MM.1S (cell line): ENCODE results near the gene ARHGEF11.
A peak's percentile ranks its signal among the peaks of the same experiment; 100 is the strongest.

Experiments used
- DNase-seq: peaks from one replicate; pipeline ENCODE4 v3.0.0-alpha.2; 2015
- H2AFZ ChIP-seq: fragments of 300-600 bp; sonication (generic); 2 replicates; pipeline ENCODE4 v1.6.0; 2016; ENCODE audit warnings: antibody characterized with exemption, low read length
- H3F3A ChIP-seq: fragments of 300-600 bp; sonication (generic); 2 replicates; pipeline ENCODE4 v1.6.1; 2016; ENCODE audit warnings: mild to moderate bottlenecking, antibody characterized with exemption, low read length, moderate library complexity, mixed read lengths; ENCODE audit not compliant: insufficient read depth
- H3K27ac ChIP-seq: fragments of 300-600 bp; sonication (generic); 2 replicates; pipeline ENCODE4 v1.5.1; 2016; ENCODE audit warnings: mild to moderate bottlenecking, low read length
- H3K27me3 ChIP-seq: fragments of 300-600 bp; sonication (generic); replicated peaks from 2 replicates; pipeline ENCODE4 v1.6.0; 2016; ENCODE audit warnings: low read length; ENCODE audit not compliant: insufficient read depth
- H3K36me3 ChIP-seq: fragments of 300-600 bp; sonication (generic); replicated peaks from 2 replicates; pipeline ENCODE4 v1.6.1; 2016; ENCODE audit warnings: mild to moderate bottlenecking, low read length, mixed read lengths; ENCODE audit not compliant: insufficient read depth
- H3K4me1 ChIP-seq: fragments of 300-600 bp; sonication (generic); 2 replicates; pipeline ENCODE4 v1.6.1; 2016; ENCODE audit warnings: low read length, mixed read lengths
- H3K4me2 ChIP-seq: fragments of 300-600 bp; sonication (generic); 2 replicates; pipeline ENCODE4 v1.6.0; 2016; ENCODE audit warnings: low read depth, low read length
- H3K4me3 ChIP-seq: fragments of 300-600 bp; sonication (generic); 2 replicates; pipeline ENCODE4 v1.5.1; 2016; ENCODE audit warnings: low read length, mixed read lengths
- H3K79me2 ChIP-seq: fragments of 300-600 bp; sonication (generic); 2 replicates; pipeline ENCODE4 v1.6.1; 2016; ENCODE audit warnings: mixed run types, low read length, mixed read lengths
- H3K9ac ChIP-seq: fragments of 300-600 bp; sonication (generic); 2 replicates; pipeline ENCODE4 v1.6.1; 2016; ENCODE audit warnings: low read length, mixed read lengths
- H3K9me2 ChIP-seq: fragments of 300-600 bp; sonication (generic); replicated peaks from 2 replicates; pipeline ENCODE4 v1.6.1; 2016; ENCODE audit warnings: mild to moderate bottlenecking, low read length, mixed read lengths; ENCODE audit not compliant: insufficient read depth
- H3K9me3 ChIP-seq: fragments of 300-600 bp; sonication (generic); replicated peaks from 2 replicates; pipeline ENCODE4 v1.6.1; 2016; ENCODE audit warnings: mild to moderate bottlenecking, low read length, mixed read lengths; ENCODE audit not compliant: insufficient read depth
- H4K20me1 ChIP-seq: fragments of 300-600 bp; sonication (generic); 2 replicates; pipeline ENCODE4 v1.6.1; 2016; ENCODE audit warnings: mild to moderate bottlenecking, low read length, moderate library complexity, mixed read lengths; ENCODE audit not compliant: insufficient read depth
- EZH2 ChIP-seq: fragments of 300-600 bp; sonication (generic); optimal IDR thresholded peaks from 2 replicates; pipeline ENCODE3; 2017; ENCODE audit warnings: low read depth, mild to moderate bottlenecking, antibody characterized with exemption, low read length, mixed read lengths
- EZH2phosphoT487 ChIP-seq: fragments of 300-600 bp; sonication (generic); IDR thresholded peaks from 2 replicates; pipeline ENCODE4 v1.6.1; 2018; ENCODE audit warnings: antibody characterized with exemption, low read length
- TF ChIP-seq, protein P1 (sequence below): fragments of 300-600 bp; sonication (generic); IDR thresholded peaks from 2 replicates; pipeline ENCODE4 v1.5.1; 2016; ENCODE audit warnings: antibody characterized with exemption, low read length, mixed read lengths

Gene ARHGEF11, protein sequence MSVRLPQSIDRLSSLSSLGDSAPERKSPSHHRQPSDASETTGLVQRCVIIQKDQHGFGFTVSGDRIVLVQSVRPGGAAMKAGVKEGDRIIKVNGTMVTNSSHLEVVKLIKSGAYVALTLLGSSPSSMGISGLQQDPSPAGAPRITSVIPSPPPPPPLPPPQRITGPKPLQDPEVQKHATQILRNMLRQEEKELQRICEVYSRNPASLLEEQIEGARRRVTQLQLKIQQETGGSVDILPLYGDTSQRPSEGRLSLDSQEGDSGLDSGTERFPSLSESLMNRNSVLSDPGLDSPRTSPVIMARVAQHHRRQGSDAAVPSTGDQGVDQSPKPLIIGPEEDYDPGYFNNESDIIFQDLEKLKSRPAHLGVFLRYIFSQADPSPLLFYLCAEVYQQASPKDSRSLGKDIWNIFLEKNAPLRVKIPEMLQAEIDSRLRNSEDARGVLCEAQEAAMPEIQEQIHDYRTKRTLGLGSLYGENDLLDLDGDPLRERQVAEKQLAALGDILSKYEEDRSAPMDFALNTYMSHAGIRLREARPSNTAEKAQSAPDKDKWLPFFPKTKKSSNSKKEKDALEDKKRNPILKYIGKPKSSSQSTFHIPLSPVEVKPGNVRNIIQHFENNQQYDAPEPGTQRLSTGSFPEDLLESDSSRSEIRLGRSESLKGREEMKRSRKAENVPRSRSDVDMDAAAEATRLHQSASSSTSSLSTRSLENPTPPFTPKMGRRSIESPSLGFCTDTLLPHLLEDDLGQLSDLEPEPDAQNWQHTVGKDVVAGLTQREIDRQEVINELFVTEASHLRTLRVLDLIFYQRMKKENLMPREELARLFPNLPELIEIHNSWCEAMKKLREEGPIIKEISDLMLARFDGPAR (N-terminal part only)

DNA sequence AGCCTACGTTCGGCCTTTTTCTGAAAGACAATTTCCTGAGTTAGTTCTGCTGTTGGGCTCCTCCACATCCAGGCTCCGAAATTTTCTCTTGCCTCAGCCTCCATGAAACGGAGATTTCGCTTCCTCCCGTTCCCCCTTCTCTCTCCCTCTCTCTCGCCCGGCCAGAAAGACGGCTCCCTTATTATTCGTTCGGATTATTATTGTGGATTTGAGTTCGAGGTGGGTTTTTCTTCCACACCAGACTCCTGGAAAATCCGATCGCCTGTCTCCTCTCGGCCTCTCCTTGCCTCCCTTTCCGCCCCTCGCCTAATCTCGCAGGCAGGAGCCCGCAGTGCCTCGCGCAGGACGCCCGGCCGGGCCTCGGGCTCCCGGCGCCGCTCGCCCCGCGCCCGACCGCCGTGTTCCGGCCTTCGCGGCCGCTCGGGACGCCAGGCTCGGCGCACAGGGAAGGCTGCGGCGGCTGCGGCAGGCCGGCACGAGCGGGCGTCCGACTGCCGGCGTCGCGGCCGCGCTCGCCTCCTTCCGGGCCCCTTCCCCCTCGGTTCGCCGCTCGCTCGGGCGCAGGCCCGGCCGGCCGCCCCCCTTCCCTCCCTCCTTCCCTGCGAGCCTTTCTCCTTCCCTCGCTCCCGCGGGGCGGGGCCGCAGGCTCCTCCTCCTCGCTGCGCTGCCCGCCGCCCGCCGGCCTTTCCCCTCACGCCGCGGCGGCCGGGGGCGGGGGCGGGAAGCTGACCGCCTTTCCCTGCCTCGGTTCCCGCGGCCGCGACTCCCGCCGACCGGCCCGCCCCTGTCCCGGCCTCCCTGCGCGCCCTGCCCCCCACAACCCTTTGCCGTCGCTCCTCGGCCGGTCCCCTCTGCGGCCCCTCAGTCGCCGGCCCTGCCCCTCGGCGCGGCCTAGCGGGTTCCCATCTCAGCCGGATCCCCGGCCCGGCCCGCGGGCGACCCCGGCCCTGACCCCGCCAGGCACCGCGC is at the start of gene ARHGEF11:
Gene ARHGEF11 (minus strand): TSS at position 493 of the 969 bp plus-strand sequence. CDS start 1,412 bp downstream, outside the sequence.
- Histone ChIP-seq H3K4me2 (peak within 1 kb of the TSS; percentile 86), H4K20me1 (no peaks in the 10 kb centered on the region), H3K9me3 (no peaks in the 10 kb centered on the region), H3K4me3 (peak within 1 kb of the TSS; percentile 82), H3K27ac (peak within 1 kb of the TSS; percentile 28; the same call in 1 of the 2 replicates), H3K4me1 (peaks cover 29% of the 10 kb centered on the region), H3K9me2 (no peaks in the 10 kb centered on the region), H3K36me3 (no peaks in the 10 kb centered on the region), H2AFZ (peak within 1 kb of the TSS; percentile 91), H3F3A (peaks cover 14% of the 10 kb centered on the region), H3K79me2 (peaks cover 24% of the 10 kb centered on the region), H3K9ac (peak within 1 kb of the TSS; percentile 71), H3K27me3 (no peaks in the 10 kb centered on the region)
- peak; percentile 87 for DNase-seq
- TF ChIP-seq EZH2 = no peak
- TF ChIP-seq, protein P1, sequence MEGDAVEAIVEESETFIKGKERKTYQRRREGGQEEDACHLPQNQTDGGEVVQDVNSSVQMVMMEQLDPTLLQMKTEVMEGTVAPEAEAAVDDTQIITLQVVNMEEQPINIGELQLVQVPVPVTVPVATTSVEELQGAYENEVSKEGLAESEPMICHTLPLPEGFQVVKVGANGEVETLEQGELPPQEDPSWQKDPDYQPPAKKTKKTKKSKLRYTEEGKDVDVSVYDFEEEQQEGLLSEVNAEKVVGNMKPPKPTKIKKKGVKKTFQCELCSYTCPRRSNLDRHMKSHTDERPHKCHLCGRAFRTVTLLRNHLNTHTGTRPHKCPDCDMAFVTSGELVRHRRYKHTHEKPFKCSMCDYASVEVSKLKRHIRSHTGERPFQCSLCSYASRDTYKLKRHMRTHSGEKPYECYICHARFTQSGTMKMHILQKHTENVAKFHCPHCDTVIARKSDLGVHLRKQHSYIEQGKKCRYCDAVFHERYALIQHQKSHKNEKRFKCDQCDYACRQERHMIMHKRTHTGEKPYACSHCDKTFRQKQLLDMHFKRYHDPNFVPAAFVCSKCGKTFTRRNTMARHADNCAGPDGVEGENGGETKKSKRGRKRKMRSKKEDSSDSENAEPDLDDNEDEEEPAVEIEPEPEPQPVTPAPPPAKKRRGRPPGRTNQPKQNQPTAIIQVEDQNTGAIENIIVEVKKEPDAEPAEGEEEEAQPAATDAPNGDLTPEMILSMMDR = no peak
- no peak for TF ChIP-seq EZH2phosphoT487

DNA sequence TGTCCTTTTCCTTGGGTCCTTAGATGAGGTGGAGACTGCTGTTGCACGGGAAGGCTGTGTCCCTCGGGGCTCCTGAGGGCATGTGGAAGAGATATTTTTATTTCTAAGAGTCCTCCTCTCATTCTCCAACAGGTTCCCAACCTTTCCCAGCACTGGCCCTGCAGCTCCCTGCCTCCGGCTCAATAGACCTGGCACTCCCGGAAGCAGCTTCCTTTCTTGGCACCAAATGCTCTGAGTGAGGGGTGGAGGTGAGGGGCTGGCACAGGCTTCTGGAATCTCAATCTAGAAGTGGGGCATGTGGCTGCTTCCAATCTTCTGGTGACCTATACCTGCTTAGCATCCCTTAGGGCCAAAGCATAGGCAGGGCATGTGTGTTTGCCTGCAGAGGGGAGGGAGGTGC is 49.5 kb upstream of the ARHGEF11 start:
- Histone ChIP-seq H3K4me1 (no peaks in the 10 kb centered on the region), H3K9ac (no peak overlapping the region), H3K4me2 (no peak overlapping the region), H3K27ac (no peak overlapping the region), H3F3A (no peaks in the 10 kb centered on the region), H3K4me3 (no peak overlapping the region), H3K79me2 (no peaks in the 10 kb centered on the region), H4K20me1 (no peaks in the 10 kb centered on the region), H3K9me2 (no peaks in the 10 kb centered on the region), H3K9me3 (no peaks in the 10 kb centered on the region), H2AFZ (no peak overlapping the region), H3K36me3 (no peaks in the 10 kb centered on the region), H3K27me3 (no peaks in the 10 kb centered on the region)
- DNase-seq = no peak
- TF ChIP-seq, protein P1 = no peak
- no peak for TF ChIP-seq EZH2phosphoT487
- TF ChIP-seq EZH2 = no peak

DNA sequence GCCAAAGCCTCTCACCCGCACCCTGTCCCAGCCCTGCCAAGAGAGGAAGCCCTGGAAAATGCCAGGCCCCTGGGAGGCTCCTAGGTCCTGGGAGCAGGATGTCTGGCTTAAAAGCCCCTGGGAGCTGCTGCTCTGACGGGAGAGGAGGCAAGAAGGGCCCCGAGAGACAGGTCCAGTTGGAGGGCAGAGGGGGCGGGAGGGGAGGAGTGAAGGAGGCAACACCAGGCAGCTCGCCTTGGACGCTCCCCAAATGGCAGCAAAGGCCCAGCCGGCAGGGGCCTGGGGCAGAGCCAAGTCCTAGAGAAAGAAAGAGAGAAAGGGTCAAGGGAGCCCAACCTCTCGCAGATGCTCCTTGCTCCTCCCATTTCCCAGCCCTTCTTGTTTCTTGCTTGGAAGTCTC is 47.3 kb upstream of the ARHGEF11 start:
- TF ChIP-seq EZH2phosphoT487 (no peak), EZH2 (no peak)
- Histone ChIP-seq H3K9ac (no peak overlapping the region), H3K9me2 (no peaks in the 10 kb centered on the region), H3F3A (no peaks in the 10 kb centered on the region), H3K9me3 (no peaks in the 10 kb centered on the region), H3K27ac (no peak overlapping the region), H4K20me1 (no peaks in the 10 kb centered on the region), H2AFZ (no peak overlapping the region), H3K36me3 (no peaks in the 10 kb centered on the region), H3K4me3 (no peak overlapping the region), H3K4me2 (no peak overlapping the region), H3K79me2 (no peaks in the 10 kb centered on the region), H3K4me1 (no peaks in the 10 kb centered on the region), H3K27me3 (no peaks in the 10 kb centered on the region)
- DNase-seq = no peak
